Endometrium (tissue), 2 donors: ENCODE data around the gene COMMD3.

ENCODE experiments used
- FAIRE-seq: peaks from 2 replicates; lab custom pipeline; 2012; peaks lifted over from hg19 to GRCh38; lab: Jason Lieb, UNC
- donor health status: control.
- donor health status: control.

COMMD3 gene

DNA sequence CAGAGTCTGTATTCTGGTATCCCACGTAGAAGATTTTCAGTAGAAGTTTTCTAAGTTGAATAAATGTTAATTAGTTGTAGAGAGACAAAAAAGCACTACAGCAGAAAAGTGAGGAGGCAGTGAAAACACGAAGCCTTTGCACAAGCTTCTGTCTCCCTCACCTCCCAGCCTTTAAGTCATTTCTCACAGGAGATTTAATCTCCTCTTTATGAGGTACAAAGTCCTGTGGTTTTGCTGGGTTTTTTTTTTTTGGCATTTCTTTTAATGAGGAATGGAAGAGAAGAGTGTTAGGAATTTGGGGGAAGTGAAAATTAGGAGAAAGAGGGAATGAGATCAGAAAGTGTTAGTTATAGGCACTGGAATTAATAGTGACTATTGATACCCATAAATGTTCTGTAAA lies 50.6 kb downstream of the COMMD3 start:
- no peak for FAIRE-seq

DNA sequence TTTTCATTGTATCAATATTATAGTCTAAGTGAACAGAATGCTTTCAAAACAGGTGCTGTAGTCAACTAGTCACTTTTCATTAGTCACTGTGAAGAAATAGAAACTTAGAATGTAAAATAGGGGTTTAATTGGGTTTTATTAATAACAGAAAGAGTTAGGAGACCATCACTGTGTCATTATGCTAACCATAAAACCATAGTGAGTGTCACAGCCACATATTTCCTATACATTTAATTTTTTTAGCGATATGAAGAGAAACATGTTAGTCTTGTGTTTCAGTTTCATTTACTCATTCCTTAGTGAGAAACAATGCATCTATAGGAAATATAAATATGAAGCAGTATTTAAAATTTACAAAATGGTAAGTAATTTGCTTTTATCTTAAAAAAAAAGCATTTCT lies 51.3 kb downstream of the COMMD3 start:
- FAIRE-seq = no peak

- no peak for FAIRE-seq
Observed at GRCh38 chr10:22368402-22368801, 52.2 kb downstream of the COMMD3 start.

DNA sequence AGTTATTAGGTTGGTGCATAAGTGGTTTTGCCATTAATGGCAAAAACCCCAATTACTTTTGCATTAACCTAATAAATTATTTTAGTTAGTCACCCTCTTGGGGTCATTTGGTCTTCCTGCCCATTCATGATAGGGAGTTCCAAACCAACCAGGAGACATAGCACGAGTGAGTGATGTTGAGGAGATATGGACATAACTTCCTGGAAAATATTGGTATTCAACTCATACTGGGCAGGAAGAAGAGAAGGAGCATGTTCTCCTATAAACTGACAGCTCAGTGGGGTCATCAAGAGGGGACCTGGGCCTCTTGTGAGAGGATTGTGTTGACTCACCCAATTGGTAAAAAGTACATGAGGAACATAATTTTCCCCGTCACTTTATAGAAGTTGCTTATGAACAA lies 52.8 kb downstream of the COMMD3 start:
- FAIRE-seq = no peak

- no peak for FAIRE-seq
Observed at GRCh38 chr10:22369434-22370072, 53.4 kb downstream of the COMMD3 start.
